NB4 (cell line): ENCODE data around the gene RWDD3.

Source experiments
- DNase-seq: peaks from one replicate; pipeline ENCODE4 v3.0.0; 2010; ENCODE audit warnings: low read depth
- H3K4me3 ChIP-seq: one replicate; pipeline ENCODE4 v1.5.1; 2011; ENCODE audit warnings: mild to moderate bottlenecking, low read depth, low read length, moderate library complexity
- CTCF ChIP-seq: IDR thresholded peaks from one replicate; pipeline ENCODE4 v1.5.1; 2012; ENCODE audit warnings: low read depth, low read length
- MAX ChIP-seq: IDR thresholded peaks from 2 replicates; pipeline ENCODE4 v1.6.1; 2011; ENCODE audit warnings: low read depth, low read length
- MYC ChIP-seq: IDR thresholded peaks from 2 replicates; pipeline ENCODE4 v1.6.1; 2011; ENCODE audit warnings: low read depth, low read length
- POLR2A ChIP-seq: IDR thresholded peaks from 2 replicates; pipeline ENCODE4 v1.6.1; 2011; ENCODE audit warnings: mild to moderate bottlenecking; ENCODE audit not compliant: insufficient read length; ENCODE audit errors: extremely low read depth

Gene RWDD3

GRCh38 chr1:95255826-95256225 lies 21.8 kb downstream of the RWDD3 start:
- no peak overlapping the region for H3K4me3 ChIP-seq
- DNase-seq: no peak
- no peak for TF ChIP-seq POLR2A
- no peak for TF ChIP-seq CTCF
- TF ChIP-seq MYC: no peak
- no peak for TF ChIP-seq MAX

GRCh38 chr1:95257758-95258157 lies 23.7 kb downstream of the RWDD3 start:
- no peak for DNase-seq
- no peak for TF ChIP-seq MYC
- no peak for TF ChIP-seq POLR2A
- no peak for TF ChIP-seq MAX
- no peak for TF ChIP-seq CTCF
- no peak overlapping the region for H3K4me3 ChIP-seq

- DNase-seq: no peak
- no peak overlapping the region for H3K4me3 ChIP-seq
- TF ChIP-seq MYC: no peak
- TF ChIP-seq POLR2A: no peak
- TF ChIP-seq CTCF: no peak
- TF ChIP-seq MAX: no peak
These were observed 25.2 kb downstream of the RWDD3 start for GRCh38 chr1:95259245-95259644.

GRCh38 chr1:95262913-95263312 lies 28.9 kb downstream of the RWDD3 start:
- H3K4me3 ChIP-seq: no peak overlapping the region
- no peak for TF ChIP-seq CTCF
- TF ChIP-seq POLR2A: no peak
- no peak for TF ChIP-seq MYC
- no peak for TF ChIP-seq MAX
- no peak for DNase-seq

- no peak for DNase-seq
- TF ChIP-seq MYC: no peak
- TF ChIP-seq POLR2A: no peak
- H3K4me3 ChIP-seq: no peak overlapping the region
These were observed 29.4 kb downstream of the RWDD3 start for GRCh38 chr1:95263450-95263849.

GRCh38 chr1:95265106-95265505 lies 31.1 kb downstream of the RWDD3 start:
- no peak for DNase-seq
- TF ChIP-seq CTCF (no peak), MYC (no peak), MAX (no peak), POLR2A (no peak)
- no peak overlapping the region for H3K4me3 ChIP-seq
